NCI-H748 (cell line): ENCODE results near the gene IMPDH2.

Source experiments
- DNase-seq: peaks from one replicate; lab custom pipeline; 2025; ENCODE audit not compliant: unreplicated experiment; lab: John Stamatoyannopoulos, UW

IMPDH2 gene

GRCh38 chr3:49028673-49029562 lies at the start of gene IMPDH2:
Gene IMPDH2, minus strand, starts transcription at chr3:49029398. Its CDS starts 48 bp downstream, at chr3:49029350.
- DNase-seq = peak; percentile 91

- no peak for DNase-seq
Observed at GRCh38 chr3:49076646-49077045, 47.4 kb upstream of the IMPDH2 start.

GRCh38 chr3:49076116-49076515 lies 46.9 kb upstream of the IMPDH2 start:
- no peak for DNase-seq

- DNase-seq = no peak
Observed at GRCh38 chr3:49058011-49058410, 28.8 kb upstream of the IMPDH2 start.

- no peak for DNase-seq
Observed at GRCh38 chr3:49057268-49057667, 28.1 kb upstream of the IMPDH2 start.

GRCh38 chr3:49054344-49054862 lies 25.2 kb upstream of the IMPDH2 start:
- DNase-seq = no peak

- DNase-seq = no peak
Observed at GRCh38 chr3:49053543-49053942, 24.3 kb upstream of the IMPDH2 start.

- DNase-seq = no peak
Observed at GRCh38 chr3:49035281-49035680, 6.1 kb upstream of the IMPDH2 start.

- DNase-seq = no peak
Observed at GRCh38 chr3:49034650-49035049, 5.5 kb upstream of the IMPDH2 start.

GRCh38 chr3:49032646-49033304 lies 3.6 kb upstream of the IMPDH2 start:
- DNase-seq = no peak

GRCh38 chr3:49030321-49030720 lies 1.1 kb upstream of the IMPDH2 start:
- DNase-seq = no peak

- DNase-seq = no peak
Observed at GRCh38 chr3:49029563-49029884, 326 bp upstream of the IMPDH2 start.

- DNase-seq = no peak
Observed at GRCh38 chr3:49028298-49028672, 913 bp downstream of the IMPDH2 start.

GRCh38 chr3:49027634-49028033 lies 1.6 kb downstream of the IMPDH2 start:
- DNase-seq = no peak

- DNase-seq = no peak
Observed at GRCh38 chr3:49026536-49026935, 2.7 kb downstream of the IMPDH2 start.

GRCh38 chr3:49025793-49026520 lies 3.2 kb downstream of the IMPDH2 start:
- no peak for DNase-seq

GRCh38 chr3:49025005-49025792 lies 4.0 kb downstream of the IMPDH2 start:
- no peak for DNase-seq

- no peak for DNase-seq
Observed at GRCh38 chr3:49024449-49024848, 4.7 kb downstream of the IMPDH2 start.

- DNase-seq = no peak
Observed at GRCh38 chr3:49023775-49024174, 5.4 kb downstream of the IMPDH2 start.

GRCh38 chr3:49022688-49023171 lies 6.5 kb downstream of the IMPDH2 start:
- peak; percentile 32 for DNase-seq
